CD4-positive, alpha-beta T cell treated with Interleukin-15 for 1 hour (primary cell): Measurements from ENCODE around the gene ITCH.
"Not testable (repeated sequence)": the region's sequence is repeated elsewhere in the genome, so short reads cannot be mapped to it uniquely, and the experiment has no call there.

Experiments
- DNase-seq: peaks from one replicate; pipeline ENCODE4 v3.0.0-alpha.2; 2020

Gene ITCH

DNA sequence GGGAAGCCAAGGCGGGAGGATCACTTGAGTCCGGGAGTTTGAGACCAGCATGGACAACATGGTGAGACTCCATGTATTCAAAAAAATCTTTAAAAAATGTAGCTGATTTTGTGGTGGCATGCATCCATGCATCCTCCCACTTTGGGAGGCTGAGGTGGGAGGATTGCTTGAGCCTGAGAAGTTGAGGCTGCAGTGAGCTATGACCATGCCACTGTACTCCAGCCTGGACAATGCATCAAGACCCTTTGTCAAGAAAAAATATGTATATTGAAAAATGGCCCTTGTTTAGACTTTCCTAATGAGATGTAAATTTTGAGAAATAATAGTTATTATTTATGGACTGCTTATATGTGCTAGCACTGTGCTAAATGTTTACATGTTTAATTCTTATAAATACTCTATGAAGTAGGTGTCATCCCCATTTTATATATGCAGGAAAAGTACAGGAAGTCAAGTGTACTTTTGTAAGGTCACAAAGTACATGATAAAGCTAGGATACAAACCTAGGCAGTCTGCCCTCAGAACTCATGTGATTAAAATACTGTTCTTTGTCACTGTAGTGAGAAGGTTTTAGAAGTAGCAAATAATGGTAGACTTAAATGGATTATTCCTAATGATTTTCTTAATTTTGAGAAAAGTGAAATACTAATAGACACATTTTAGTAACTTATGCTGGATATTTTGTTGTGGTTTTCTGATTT is 58.8 kb downstream of the ITCH start:
- DNase-seq: no peak

DNA sequence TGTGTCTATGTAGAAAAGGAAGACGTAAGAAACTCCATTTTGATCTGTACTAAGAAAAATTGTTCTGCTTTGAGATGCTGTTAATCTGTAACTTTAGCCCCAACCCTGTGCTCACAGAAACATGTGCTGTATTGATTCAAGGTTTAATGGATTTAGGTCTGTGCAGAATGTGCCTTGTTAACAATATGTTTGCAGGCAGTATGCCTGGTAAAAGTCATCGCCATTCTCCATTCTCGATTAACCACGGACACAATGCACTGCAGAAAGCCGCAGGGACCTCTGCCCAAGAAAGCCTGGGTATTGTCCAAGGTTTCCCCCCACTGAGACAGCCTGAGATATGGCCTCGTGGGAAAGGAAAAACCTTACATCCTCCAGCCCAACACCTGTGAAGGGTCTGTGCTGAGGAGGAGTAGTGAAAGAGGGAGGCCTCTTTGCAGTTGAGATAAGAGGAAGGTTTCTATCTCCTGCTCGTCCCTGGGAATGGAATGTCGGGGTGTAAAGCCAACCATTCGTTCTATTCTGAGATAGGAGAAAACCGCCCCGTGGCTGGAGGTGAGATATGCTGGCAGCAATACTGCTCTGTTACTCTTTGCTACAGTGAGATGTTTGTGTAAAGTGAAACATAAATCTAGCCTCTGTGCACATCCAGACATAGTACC is 62.1 kb downstream of the ITCH start:
- DNase-seq: not testable (repeated sequence)

DNA sequence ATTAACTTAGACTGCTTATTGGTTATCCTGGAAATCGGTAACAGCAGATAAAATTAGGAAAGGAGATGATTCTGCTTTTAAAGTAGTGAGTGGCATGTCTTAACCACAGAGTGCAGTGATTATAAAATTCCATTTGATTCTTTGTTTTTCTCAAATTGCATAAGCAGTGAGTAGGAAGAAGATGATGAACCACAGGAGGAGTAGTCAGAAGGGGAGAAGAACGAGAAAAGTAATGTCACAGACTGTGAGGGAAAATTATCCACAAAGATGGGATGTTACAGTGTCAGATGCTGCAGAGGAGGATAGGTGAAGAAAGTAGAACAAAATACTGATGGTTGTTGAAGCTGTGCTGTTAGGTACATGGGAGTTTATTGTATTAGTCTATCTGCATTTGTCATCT is 63.0 kb downstream of the ITCH start:
- DNase-seq: no peak

DNA sequence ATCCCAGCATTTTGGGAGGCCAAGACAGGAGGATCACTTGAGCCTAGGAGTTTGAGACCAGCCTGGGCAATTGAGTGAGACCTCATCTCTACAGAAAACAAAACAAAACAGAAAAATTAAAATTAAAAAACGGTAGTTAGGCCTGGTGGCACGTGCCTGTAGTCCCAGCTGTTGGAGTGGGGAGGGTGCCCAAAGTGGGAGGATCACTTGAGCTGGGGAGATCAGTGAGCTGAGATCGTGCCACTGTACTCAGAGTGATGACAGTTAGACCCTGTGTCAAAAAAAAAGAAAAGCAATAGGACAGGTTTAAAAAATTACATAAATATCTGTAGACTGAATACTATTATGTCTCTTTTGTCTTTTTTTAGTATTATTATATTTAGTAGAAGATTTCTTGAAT is 64.3 kb downstream of the ITCH start:
- DNase-seq: no peak

DNA sequence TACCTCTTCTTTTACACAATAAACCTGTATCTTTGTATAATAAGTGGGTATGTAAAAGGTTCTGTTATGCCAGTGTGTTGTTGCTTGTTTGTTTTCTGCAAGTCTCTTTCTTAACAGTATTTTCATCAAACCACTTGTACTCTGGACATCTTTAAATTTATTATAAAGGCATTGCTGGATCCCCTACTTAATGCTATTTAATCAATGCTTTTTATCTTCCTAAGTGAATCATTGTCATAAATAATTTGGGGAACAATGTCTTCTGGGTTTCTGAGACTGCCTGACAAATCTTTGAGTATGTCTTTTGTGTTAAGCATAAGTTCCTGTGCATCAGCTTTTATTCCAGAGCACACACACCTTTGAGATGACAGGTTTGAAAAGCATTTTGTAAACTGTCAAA is 64.7 kb downstream of the ITCH start:
- DNase-seq: no peak

DNA sequence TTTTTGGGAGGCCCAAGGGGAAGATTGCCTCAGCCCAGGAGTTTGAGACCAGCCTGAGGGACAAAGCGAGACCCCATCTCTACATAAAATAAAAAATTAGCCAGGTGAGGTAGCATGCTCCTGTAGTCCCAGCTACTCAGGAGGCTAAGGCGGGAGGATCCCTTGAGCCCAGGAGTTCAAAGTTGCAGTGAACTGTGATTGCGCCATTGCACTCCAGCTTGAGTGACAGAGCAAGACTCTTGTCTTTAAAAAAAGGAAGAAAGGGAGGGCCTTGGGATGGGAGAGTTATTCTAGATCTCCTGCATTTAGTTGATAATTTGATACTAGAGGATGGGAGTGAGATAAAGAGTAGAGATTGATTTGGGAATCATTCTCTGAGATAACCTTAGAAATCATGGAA is 68.1 kb downstream of the ITCH start:
- no peak for DNase-seq

DNA sequence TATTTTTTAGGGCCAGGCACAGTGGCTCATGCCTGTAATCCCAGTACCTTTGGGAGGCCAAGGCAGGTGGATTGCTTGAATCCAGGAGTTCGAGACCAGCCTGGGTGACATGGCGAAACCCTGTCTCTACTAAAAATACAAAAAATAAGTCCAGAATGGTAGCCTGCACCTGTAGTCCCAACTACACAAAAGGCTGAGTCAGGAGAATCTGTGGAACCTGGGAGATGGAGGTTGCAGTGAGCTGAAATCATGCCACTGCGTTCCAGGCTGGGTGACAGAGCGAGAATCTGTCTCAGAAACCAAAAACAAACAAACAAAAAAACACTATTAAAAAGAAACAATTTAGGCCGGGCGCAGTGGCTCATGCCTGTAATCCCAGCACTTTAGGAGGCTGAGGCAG is 69.6 kb downstream of the ITCH start:
- not testable (repeated sequence) for DNase-seq

DNA sequence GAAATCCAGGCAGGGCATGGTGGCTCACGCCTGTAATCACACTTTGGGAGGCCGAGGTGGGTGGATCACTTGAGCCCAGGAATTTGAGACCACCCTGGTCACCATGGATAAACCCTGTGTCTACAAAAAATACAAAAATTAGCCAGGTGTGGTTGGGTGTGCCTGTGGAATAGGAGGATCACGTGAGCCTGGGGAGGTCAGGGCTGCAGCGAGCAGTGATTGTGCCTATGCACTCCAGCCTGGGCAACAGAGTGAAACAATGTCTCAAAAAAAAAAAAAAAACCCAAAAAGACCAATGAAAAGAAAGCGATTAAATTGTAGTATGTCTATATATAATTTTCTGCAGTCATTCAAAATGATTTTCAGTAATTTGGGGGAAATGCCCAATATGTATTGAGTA is 70.3 kb downstream of the ITCH start:
- DNase-seq: no peak

DNA sequence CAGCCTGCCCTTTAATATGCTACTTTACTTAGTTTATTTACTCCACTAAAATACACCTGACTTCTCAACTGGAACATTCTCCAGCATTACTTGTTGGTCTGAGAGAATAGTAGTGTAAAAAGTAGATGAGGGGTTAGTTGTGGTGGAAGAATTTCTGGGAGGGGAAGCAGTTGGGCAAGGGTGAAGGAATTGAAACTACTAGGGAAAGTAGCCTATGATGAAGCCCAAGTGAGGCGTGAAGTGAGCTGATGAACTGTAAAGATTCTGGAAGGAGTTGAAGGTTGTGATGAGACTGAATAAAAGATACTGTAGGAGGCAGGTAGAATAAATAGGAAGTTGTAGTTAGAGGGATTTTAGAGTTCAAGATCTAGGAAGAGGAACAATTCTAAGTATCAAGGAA is 72.5 kb downstream of the ITCH start:
- DNase-seq: no peak

DNA sequence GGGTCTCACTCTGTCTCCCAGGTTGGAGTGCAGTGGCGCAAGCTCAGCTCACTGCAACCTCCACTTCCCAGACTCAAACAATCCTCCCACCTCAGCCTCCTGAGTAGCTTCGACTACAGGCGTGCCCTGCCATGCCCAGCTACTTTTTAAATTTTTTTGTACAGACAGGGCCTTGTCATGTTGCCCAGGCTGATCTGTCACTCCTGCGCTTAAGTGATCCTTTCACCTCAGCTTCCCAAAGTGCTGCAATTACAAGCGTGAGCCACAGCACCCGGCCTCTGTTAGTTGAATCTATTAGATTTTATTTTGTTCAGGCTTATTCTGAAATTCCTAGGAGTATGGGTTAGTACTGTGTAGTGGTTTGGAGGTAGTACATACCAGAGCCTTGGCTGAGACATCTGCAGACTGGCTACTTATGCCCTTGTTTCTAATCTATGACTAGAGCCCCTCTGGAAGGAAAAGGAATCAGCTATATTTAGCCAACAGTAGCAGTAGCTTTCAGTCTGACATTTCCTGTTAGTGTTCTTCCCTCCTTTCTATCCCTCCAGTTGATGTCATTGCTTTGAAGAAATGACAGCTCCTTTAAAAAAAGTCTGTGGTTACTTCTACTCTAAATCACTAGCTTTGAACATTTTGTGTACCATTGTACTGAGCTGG is 74.4 kb downstream of the ITCH start:
- no peak for DNase-seq

DNA sequence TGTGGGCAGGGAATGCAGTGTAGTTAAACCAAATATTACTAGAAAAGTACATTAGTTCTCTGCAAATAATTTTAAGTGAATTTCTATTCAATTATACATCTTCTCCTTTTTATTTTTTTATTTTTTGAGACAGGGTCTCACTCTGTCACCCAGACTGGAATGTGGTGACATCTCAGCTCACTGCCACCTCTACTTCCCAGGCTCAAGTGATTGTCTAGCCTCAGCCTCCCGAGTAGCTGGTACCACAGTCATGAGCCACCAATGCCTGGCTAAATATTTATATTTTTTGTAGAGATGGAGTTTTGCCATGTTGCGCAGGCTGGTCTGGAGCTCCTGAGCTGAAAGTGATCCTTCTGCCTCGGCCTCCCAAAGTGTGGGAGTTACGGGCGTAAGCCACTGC is 76.1 kb downstream of the ITCH start:
- no peak for DNase-seq

DNA sequence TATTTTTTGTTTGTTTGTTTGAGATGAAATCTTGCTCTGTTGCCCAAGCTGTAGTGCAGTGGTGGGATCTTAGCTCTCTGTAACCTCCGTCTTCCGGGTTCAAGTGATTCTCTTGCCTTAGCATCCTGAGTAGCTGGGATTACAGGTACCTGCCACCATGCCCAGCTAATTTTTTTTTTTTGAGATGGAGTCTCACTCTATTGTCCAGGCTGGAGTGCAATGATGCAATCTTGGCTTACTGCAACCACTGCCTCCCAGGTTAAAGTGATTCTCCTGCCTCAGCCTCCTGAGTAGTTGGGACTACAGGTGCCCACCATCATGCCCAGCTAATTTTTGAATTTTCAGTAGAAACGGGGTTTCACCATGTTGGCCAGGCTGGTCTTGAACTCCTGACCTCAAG is 78.3 kb downstream of the ITCH start:
- DNase-seq: not testable (repeated sequence)

DNA sequence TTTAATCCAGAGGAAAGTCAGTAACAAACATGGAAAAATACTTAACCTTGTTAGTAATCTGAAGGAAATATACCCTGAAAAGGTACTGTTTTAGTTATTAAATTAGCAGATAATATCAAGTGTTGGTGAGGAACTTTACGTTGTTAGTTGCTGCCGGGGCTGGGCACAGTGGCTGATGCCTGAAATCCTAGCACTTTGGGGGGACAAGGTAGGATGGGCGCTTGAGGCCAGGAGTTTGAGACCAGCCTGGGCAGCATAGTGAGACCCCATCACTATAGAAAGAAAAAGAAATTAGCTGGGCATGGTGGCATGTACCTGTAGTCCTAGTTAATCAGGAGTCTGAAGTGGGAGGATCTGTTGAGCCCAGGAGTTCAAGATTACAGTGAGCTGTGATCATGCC is 80.5 kb downstream of the ITCH start:
- DNase-seq: no peak

DNA sequence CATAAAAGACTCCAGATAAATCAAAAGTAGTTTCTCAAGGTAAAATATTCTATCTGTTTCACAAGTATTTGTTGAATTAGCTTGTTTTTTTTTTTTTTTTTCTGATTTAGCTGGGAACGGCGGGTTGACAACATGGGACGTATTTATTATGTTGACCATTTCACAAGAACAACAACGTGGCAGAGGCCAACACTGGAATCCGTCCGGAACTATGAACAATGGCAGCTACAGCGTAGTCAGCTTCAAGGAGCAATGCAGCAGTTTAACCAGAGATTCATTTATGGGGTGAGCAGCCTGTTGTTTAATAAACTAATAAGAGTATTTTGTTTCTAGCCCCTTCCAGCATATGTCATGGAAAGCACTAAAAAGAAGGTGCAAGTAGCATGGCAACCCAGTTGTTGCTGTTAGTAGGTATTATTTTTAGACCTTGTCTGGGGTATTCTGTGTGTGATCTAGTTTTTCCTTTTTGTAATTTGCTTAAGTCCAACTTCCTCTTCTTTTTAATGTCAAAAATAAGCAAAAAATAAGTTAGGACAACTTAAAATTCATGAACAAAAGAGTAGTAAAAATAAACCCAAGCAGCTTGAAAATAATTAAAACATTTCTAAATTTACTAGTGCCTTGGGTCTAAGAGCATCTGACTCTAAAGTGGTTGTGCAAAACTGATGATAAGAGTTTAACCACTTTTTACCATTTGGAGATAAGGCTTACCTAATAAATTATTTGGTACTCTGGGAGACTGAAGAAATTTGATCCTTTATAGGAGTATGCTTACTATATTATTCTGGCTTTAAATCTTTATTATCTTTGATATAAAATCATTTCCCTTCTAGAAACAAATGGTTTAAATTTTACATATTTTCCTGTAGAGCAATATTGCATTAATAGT is 82.3 kb downstream of the ITCH start:
- DNase-seq: no peak

DNA sequence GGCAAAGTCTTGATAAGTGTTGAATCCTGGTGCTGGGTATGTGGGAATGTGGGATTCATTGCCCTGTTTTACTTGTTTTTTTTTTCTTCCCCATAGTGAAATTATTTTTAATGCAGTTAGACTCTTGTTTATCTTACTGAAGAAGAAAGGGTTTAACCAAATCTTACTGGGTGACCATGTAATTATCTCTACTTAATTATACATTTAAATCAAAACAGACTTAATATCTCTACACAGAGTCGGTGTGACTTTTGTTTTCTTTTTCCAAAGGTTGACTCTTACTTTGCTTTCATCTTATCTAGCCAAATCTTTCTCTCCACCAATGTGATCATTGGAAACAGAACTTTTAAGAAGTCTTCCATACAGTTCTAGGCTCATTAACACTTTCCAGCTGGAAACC is 85.4 kb downstream of the ITCH start:
- DNase-seq: no peak

DNA sequence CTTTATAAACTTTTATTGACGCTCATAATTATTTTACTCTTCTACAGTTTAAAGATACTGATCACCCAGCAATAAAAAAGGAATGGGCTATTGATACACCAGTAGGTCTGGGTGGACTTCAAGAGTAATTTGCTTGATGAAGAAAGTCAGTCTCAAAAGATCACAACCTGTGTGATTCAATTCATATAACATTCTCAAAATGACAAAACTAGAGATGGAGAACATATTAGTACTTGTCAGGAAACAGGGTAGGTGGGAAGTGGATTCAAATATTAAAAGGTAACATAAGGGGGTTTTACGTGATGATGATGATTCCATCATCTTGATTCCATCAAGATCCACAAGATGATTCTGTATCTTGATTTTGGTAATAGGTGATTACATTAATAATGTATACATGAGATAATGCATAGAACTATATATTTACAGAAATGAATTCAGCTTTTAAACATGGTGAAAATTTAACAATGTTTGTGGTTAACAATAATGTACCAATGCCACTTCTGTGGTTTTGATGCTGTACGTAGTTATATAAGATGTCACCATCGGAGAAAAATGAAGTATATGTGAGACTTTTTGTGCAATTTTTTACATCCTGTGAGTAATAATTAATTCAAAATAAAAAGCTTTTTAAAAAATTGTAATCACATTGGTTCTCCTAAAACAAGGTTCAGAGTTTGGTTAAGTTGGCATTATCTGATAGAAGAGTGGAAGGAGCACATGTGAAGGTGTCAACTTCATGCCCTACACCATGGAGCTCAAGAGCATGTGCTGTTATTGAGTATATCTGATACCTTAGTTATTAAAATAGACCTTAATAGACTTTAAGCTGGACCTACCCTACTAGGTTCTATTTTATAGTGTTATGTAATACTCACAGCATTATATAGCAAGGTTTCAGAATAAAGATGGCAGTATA is 86.9 kb downstream of the ITCH start:
- no peak for DNase-seq

DNA sequence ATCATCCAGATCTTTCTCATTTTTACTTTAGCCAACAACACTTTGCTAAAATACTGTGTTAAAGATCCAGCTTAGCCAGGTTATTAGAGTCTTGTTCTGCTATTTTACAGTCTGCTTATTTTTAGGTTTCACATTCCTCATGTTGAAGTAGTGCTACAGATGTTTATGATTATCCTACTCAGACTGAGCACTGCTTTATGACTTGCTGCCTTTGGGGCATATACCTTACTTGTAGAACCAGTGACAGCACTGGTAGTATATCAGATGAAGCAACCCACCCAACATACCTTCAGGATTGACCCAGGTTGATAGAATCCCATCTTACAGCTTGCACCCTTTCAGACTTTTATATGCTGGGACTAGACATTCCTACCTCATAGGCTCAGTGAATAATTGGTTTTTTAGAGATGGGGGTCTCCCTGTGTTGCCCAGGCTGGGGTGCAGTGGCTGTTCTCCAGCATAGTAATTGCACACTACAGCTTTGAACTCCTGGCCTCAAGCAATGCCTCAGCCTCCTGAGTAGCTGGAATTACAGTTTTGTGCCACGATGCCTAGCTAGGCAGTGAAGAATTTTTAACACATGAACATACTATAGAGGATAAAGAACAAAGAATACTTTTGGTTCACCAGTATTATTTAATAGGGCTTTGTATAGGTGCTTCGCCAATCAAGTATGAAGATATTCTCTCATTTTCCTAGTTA is 89.4 kb downstream of the ITCH start:
- no peak for DNase-seq

DNA sequence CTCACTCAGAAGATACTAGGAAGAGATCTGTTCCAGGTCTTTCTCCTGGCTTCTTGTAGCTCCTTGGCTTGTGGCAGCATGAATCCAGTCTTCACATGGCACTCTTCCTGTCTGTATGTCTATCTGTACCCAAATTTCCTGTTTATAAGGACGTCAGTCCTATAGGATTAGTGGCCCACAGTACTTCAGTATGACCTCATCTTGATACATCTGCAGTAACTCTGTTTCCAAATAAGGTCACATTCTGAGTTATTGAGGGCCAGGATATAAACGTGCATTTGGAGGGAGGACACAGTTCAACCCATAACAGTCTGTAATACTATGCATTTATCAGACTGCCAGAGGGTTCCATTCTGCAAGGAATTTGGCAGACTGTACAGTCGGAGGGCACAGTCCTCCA is 95.6 kb downstream of the ITCH start:
- DNase-seq: no peak

DNA sequence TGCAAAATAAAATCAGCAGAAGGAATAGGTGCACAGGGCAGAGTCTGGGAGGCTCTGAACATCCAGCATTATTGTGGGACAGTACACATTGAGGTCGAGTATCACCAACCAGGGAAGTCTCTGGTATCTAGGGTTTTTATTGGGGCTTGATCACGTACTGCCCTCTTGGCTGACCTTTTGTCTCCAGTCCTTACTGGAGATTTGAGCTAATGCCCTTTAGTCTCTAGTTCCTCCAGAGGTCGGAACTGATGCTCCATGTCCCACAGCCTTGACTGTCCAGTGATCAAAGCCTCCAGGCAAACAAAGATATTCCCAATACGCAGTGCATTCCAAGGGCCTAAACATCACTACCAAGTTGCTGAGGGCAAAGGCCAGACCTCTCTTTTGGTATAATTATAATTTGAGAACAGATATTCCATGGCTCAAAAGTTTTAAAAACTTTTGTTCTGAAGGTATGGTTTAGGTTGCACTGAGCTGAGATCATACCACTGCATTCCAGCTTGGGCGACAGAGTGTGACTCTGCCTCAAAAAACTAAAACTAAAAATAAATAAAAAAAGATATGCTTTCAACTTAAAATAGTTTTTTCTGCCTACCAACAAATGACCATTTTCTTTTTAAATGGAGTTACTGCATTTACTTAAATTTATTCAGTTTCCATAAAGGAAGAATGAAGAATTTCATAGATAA is 96.3 kb downstream of the ITCH start:
- no peak for DNase-seq

DNA sequence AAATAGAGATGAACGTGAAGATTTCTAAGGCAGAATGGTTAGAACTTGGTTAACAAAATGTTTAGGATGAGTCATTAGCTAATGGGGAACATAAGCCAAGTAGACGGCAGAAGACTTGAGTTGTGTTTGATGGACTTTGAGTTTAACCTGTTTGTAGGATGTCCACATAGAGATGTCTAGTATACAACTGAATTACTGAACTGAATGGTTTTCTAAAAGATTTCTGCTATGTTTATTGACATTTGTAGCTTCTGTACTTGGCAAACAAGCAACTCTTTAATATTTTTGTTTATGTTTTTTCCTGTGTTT is 98.7 kb downstream of the ITCH start:
- no peak for DNase-seq

DNA sequence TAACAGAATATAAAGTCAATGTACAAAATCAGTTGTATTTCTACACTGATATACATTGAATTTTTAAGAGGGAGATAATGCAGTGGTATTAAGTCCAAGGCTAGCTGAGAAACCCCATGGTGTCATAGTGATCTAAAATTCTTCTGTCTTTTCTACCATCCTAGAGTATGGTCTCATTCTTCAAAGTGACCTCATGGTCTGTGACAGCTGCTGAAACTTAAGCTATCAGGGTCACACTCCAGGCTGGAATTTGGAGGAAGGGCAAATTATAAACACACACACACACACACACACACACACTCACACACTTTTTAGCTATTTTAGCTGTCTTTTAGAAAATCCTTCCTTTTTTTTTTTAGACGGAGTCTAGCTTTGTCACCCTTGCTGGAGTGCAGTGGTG is 105.9 kb downstream of the ITCH start:
- DNase-seq: no peak
